ENCODE results near the gene PLA2G6.

DNA sequence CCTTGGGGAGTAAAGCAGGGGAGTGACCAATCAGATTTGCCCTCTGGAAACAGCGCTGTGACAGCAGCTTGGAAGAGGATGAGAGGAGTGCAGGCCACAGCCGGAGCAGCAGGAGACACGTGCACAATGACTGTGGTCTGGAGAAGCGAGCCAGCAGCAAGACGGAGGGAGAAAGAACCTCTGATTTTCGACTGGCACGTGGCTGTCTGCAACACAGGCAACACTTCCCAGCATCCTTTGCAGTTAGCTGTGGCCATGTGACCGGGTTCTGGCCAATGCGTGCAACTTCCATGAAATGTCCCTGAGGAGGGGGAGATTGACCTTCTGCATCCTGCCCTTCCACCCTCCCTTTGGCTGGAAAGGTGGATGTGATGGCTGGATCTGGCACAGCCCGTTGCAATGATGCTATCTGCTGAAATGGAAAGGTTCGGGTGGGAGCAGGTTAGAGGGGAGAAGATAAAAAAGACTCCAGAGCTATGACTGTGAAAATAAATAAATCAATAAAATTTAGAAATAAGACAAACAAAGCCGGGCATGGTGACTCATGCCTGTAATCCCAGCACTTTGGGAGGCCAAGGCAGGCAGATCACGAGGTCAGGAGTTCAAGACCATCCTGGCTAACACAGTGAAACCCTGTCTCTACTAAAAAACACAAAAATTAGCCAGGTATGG, 15.6 kb downstream of the PLA2G6 start:
- TF ChIP-seq, protein P1, sequence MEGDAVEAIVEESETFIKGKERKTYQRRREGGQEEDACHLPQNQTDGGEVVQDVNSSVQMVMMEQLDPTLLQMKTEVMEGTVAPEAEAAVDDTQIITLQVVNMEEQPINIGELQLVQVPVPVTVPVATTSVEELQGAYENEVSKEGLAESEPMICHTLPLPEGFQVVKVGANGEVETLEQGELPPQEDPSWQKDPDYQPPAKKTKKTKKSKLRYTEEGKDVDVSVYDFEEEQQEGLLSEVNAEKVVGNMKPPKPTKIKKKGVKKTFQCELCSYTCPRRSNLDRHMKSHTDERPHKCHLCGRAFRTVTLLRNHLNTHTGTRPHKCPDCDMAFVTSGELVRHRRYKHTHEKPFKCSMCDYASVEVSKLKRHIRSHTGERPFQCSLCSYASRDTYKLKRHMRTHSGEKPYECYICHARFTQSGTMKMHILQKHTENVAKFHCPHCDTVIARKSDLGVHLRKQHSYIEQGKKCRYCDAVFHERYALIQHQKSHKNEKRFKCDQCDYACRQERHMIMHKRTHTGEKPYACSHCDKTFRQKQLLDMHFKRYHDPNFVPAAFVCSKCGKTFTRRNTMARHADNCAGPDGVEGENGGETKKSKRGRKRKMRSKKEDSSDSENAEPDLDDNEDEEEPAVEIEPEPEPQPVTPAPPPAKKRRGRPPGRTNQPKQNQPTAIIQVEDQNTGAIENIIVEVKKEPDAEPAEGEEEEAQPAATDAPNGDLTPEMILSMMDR (conservative IDR thresholded peaks at IDR 0.05; ENCODE audit: low read depth, low read length): no peak
- TF ChIP-seq EZH2 (IDR thresholded peaks at IDR 0.05; ENCODE audit: low read length, unreplicated experiment) (no peak), EZH2phosphoT487 (IDR thresholded peaks at IDR 0.05; ENCODE audit: borderline replicate concordance, low read length) (no peak)

Data from PC-3 (cell line).